Natural killer cell treated with Interleukin-12 subunit alpha and Interleukin-12 subunit beta and Interleukin-15 and Interleukin-18, amount 100 ng/mL, for 72 hours (primary cell): ENCODE results near the gene ZBTB20. TPM values are rescaled to one million over a fixed set of nuclear protein-coding genes. Genes with fewer than 3 reads are reported as not detected.

ENCODE experiments used
- ATAC-seq, 2 donors: fragments of 150-1000 bp; cut with Tn5 transposase in 1 of 2; sonication (Bioruptor Pico), chemical (Tn5 transposase) in 1 of 2; 2 replicates each; pipeline ENCODE4 v1.10.0; 2021
- DNase-seq: peaks from one replicate; pipeline ENCODE4 v3.0.0; 2022; ENCODE audit warnings: low spot score
- H3K27ac Mint-ChIP-seq, 2 donors: 1 replicate in 1 of 2; 2 replicates in 1 of 2; pipeline ENCODE4 v1.8.0; 2022; ENCODE audit warnings: mixed read lengths in 2 of 2, mild to moderate bottlenecking in 1 of 2, moderate library complexity in 1 of 2
- H3K27me3 Mint-ChIP-seq, 2 donors: 1 replicate in 1 of 2; 2 replicates in 1 of 2; pipeline ENCODE4 v1.8.0; 2022; ENCODE audit warnings: mixed read lengths in 2 of 2
- H3K36me3 Mint-ChIP-seq: one replicate; pipeline ENCODE4 v1.8.0; 2022; ENCODE audit warnings: mixed read lengths
- H3K4me1 Mint-ChIP-seq, 2 donors: 1 replicate in 1 of 2; 2 replicates in 1 of 2; pipeline ENCODE4 v1.8.0; 2022; ENCODE audit warnings: low read depth in 2 of 2, mixed read lengths in 2 of 2, mild to moderate bottlenecking in 1 of 2
- H3K4me3 Mint-ChIP-seq: one replicate; pipeline ENCODE4 v1.8.0; 2022; ENCODE audit warnings: mixed read lengths
- H3K9me3 Mint-ChIP-seq: 2 replicates; pipeline ENCODE4 v1.8.0; 2022; ENCODE audit warnings: mixed read lengths
- total RNA-seq, 2 donors: library from RNA; stranded (reverse); gene quantifications; one replicate each; pipeline ENCODE4 v1.2.3, GENCODE V29; 2022

The ZBTB20 gene
- total RNA-seq, 2 donors from 2014 or later: 8.7 to 14.2 TPM

GRCh38 chr3:114998971-114999579 is 148.0 kb downstream of the ZBTB20 start:
- Mint-ChIP-seq H3K27me3 (no peaks in the 10 kb centered on the region), H3K9me3 (peaks cover 7% of the 10 kb centered on the region), H3K4me3 (no peak overlapping the region), H3K36me3 (peaks cover 11% of the 10 kb centered on the region), H3K27ac (no peak overlapping the region), H3K4me1 (peaks cover 5 to 7% of the 10 kb centered on the region in 2 donors)
- DNase-seq (no peak), ATAC-seq (no peak)

- H3K36me3 Mint-ChIP-seq: peaks cover 24% of the 10 kb centered on the region
- peaks cover 5 to 7% of the 10 kb centered on the region in 2 donors for H3K4me1 Mint-ChIP-seq
- no peak overlapping the region for H3K4me3 Mint-ChIP-seq
- no peak for ATAC-seq
- H3K9me3 Mint-ChIP-seq: peaks cover 16% of the 10 kb centered on the region
- H3K27ac Mint-ChIP-seq: no peak overlapping the region
- no peak for DNase-seq
- H3K27me3 Mint-ChIP-seq: no peaks in the 10 kb centered on the region
Measured at GRCh38 chr3:114994554-114995341, 152.3 kb downstream of the ZBTB20 start.

DNA sequence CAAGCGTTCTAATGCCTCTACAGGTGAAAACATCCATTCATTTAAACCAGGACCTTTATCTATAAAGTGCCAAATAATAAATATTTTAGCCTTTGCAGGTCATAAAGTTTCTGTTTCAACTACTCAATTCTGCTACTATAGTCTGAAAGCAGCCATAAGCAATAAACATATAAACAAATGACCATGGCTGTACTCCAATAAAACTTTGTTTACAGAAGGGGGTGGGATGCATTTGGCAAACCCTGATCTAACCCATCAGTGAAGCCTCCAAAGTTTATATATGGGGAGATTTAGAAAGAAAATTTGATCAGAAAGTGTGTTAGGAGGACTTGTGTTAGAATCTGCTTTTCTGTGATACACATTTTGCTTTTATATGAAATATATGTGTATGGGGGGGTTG is 161.3 kb downstream of the ZBTB20 start:
- H3K9me3 Mint-ChIP-seq: peaks cover 6% of the 10 kb centered on the region
- H3K27ac Mint-ChIP-seq: no peak overlapping the region
- H3K36me3 Mint-ChIP-seq: peaks cover 6% of the 10 kb centered on the region
- no peak for ATAC-seq
- peaks cover 0 to 8% of the 10 kb centered on the region in 2 donors for H3K4me1 Mint-ChIP-seq
- DNase-seq: no peak
- no peaks in the 10 kb centered on the region for H3K27me3 Mint-ChIP-seq
- no peak overlapping the region for H3K4me3 Mint-ChIP-seq

GRCh38 chr3:114983248-114983647 is 163.8 kb downstream of the ZBTB20 start:
- no peak for DNase-seq
- no peak overlapping the region for H3K27ac Mint-ChIP-seq
- ATAC-seq: no peak
- no peak overlapping the region for H3K4me3 Mint-ChIP-seq
- H3K27me3 Mint-ChIP-seq: no peaks in the 10 kb centered on the region
- peaks cover 0 to 8% of the 10 kb centered on the region in 2 donors for H3K4me1 Mint-ChIP-seq
- no peaks in the 10 kb centered on the region for H3K9me3 Mint-ChIP-seq
- H3K36me3 Mint-ChIP-seq: no peaks in the 10 kb centered on the region

DNA sequence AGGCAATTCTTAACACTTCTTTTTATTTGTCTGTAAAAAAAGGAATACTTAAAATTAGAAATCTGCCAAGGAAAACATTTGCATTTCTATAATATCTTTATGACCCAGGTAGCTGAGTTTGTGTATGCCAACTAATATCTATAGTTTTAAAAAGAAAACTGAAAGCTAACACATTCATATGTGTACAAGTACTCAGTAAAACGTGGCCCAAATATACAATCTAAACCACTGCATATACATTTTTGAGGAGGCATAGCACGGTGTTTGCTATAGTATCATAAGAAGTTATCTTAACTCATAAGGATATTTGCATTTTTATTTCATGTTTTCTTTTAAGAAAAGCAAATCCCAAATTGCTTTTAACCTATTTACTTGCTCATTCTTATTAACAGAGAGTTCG is 172.7 kb downstream of the ZBTB20 start:
- no peak overlapping the region for H3K27ac Mint-ChIP-seq
- no peak overlapping the region for H3K4me3 Mint-ChIP-seq
- no peaks in the 10 kb centered on the region for H3K9me3 Mint-ChIP-seq
- DNase-seq: no peak
- no peaks in the 10 kb centered on the region for H3K27me3 Mint-ChIP-seq
- H3K36me3 Mint-ChIP-seq: no peaks in the 10 kb centered on the region
- peaks cover 0 to 5% of the 10 kb centered on the region in 2 donors for H3K4me1 Mint-ChIP-seq
- ATAC-seq: peak in 1 of 2 donors; percentile 81

- H3K27me3 Mint-ChIP-seq: no peaks in the 10 kb centered on the region
- H3K4me3 Mint-ChIP-seq: no peak overlapping the region
- H3K9me3 Mint-ChIP-seq: no peaks in the 10 kb centered on the region
- no peak for ATAC-seq
- no peaks in the 10 kb centered on the region for H3K36me3 Mint-ChIP-seq
- no peak overlapping the region for H3K27ac Mint-ChIP-seq
- DNase-seq: no peak
- H3K4me1 Mint-ChIP-seq: peaks cover 0 to 5% of the 10 kb centered on the region in 2 donors
Measured at GRCh38 chr3:114973536-114973935, 173.6 kb downstream of the ZBTB20 start.

DNA sequence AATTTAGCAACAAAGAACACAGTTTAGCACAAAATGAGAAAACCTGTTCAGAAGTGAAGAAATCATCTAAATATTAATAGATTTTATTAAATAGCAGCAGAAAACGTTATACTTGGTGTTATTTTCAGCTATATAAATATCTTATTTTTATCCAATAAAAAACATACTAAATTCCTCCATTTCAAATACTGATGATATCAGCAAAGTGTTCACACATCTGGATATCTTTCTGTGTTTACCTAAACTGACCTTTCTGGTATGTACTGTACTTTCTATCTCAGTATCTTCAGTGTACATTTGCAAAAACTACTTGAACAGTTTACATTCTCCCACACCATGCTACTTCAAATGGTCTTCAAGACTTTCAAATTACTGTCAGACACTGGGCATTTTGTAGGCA is 179.9 kb downstream of the ZBTB20 start:
- Mint-ChIP-seq H3K4me3 (no peak overlapping the region), H3K27ac (no peak overlapping the region), H3K27me3 (no peaks in the 10 kb centered on the region), H3K36me3 (no peaks in the 10 kb centered on the region), H3K4me1 (no peaks in the 10 kb centered on the region), H3K9me3 (no peaks in the 10 kb centered on the region)
- ATAC-seq (no peak), DNase-seq (no peak)

GRCh38 chr3:114962189-114962588 is 184.9 kb downstream of the ZBTB20 start:
- Mint-ChIP-seq H3K4me1 (no peaks in the 10 kb centered on the region), H3K9me3 (no peaks in the 10 kb centered on the region), H3K27ac (no peak overlapping the region), H3K36me3 (peaks cover 5% of the 10 kb centered on the region), H3K4me3 (no peak overlapping the region), H3K27me3 (no peaks in the 10 kb centered on the region)
- no peak for ATAC-seq
- no peak for DNase-seq

GRCh38 chr3:114958930-114959329 is 188.2 kb downstream of the ZBTB20 start:
- H3K4me3 Mint-ChIP-seq: no peak overlapping the region
- H3K27me3 Mint-ChIP-seq: no peaks in the 10 kb centered on the region
- H3K36me3 Mint-ChIP-seq: peaks cover 17% of the 10 kb centered on the region
- no peak for ATAC-seq
- no peaks in the 10 kb centered on the region for H3K4me1 Mint-ChIP-seq
- H3K9me3 Mint-ChIP-seq: peaks cover 4% of the 10 kb centered on the region
- no peak overlapping the region for H3K27ac Mint-ChIP-seq
- no peak for DNase-seq

GRCh38 chr3:114953800-114954199 is 193.3 kb downstream of the ZBTB20 start:
- no peaks in the 10 kb centered on the region for H3K27me3 Mint-ChIP-seq
- H3K27ac Mint-ChIP-seq: no peak overlapping the region
- H3K4me3 Mint-ChIP-seq: no peak overlapping the region
- H3K4me1 Mint-ChIP-seq: no peaks in the 10 kb centered on the region
- peaks cover 8% of the 10 kb centered on the region for H3K9me3 Mint-ChIP-seq
- ATAC-seq (no peak), DNase-seq (no peak)
- H3K36me3 Mint-ChIP-seq: peaks cover 30% of the 10 kb centered on the region

GRCh38 chr3:114953215-114953799 is 193.8 kb downstream of the ZBTB20 start:
- DNase-seq (no peak), ATAC-seq (no peak)
- no peaks in the 10 kb centered on the region for H3K4me1 Mint-ChIP-seq
- H3K4me3 Mint-ChIP-seq: no peak overlapping the region
- no peak overlapping the region for H3K27ac Mint-ChIP-seq
- H3K36me3 Mint-ChIP-seq: peaks cover 30% of the 10 kb centered on the region
- H3K27me3 Mint-ChIP-seq: no peaks in the 10 kb centered on the region
- peaks cover 8% of the 10 kb centered on the region for H3K9me3 Mint-ChIP-seq

DNA sequence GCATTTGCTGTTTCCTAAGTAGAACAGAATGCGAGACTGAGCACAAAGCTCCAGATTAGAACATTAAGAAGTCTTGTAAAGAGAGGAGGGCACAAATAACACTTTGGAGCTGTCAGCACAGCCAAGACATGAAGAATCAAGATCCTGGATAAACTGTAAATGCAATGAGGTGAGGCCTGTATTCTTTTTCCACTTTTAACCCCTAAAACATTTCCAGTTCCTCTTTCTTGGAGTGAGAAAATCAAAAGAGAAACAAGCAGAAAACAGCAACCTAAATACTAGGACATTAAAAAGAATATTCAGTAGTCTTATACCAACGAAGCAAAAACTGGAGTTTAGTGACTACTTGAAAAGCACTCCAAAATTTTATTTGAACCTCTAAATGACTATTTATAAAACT is 204.3 kb downstream of the ZBTB20 start:
- DNase-seq: no peak
- no peaks in the 10 kb centered on the region for H3K36me3 Mint-ChIP-seq
- H3K4me3 Mint-ChIP-seq: no peak overlapping the region
- no peak for ATAC-seq
- no peak overlapping the region for H3K27ac Mint-ChIP-seq
- no peaks in the 10 kb centered on the region for H3K9me3 Mint-ChIP-seq
- H3K4me1 Mint-ChIP-seq: peaks cover 0 to 3% of the 10 kb centered on the region in 2 donors
- no peaks in the 10 kb centered on the region for H3K27me3 Mint-ChIP-seq

- DNase-seq (no peak), ATAC-seq (no peak)
- Mint-ChIP-seq H3K9me3 (peaks cover under 1% of the 10 kb centered on the region), H3K4me1 (peaks cover 2 to 4% of the 10 kb centered on the region in 2 donors), H3K27me3 (no peaks in the 10 kb centered on the region), H3K27ac (no peak overlapping the region), H3K36me3 (peaks cover under 1% of the 10 kb centered on the region), H3K4me3 (no peak overlapping the region)
Measured at GRCh38 chr3:114941626-114942309, 205.3 kb downstream of the ZBTB20 start.

DNA sequence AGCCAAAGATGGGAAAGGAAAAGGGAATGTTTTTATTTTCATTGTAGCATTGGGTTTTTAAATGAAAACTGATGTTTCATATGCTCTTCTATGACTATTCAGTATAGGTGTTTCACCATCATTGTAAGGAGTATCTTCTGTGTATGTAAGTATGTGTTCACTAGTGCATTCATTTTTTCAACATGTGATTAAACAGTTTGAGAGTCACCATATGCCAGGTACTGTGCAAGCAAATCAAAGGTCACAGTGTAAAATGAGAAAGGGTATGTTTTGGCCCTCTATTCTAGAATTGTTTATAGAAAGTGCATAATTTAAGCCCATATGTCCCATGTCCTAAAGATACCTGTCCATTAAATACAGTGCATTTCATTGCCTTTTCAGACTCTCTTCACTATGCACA is 207.2 kb downstream of the ZBTB20 start:
- DNase-seq: no peak
- Mint-ChIP-seq H3K4me1 (peaks cover 6 to 7% of the 10 kb centered on the region in 2 donors), H3K27ac (no peak overlapping the region), H3K4me3 (no peak overlapping the region), H3K36me3 (peaks cover 5% of the 10 kb centered on the region), H3K9me3 (peaks cover 3% of the 10 kb centered on the region), H3K27me3 (no peaks in the 10 kb centered on the region)
- ATAC-seq: no peak
